Stimulated activated CD8-positive, alpha-beta memory T cell treated with anti-CD3 and anti-CD28 coated beads, Interleukin-7, amount 100 ng/mL, for 24 hours (primary cell): ENCODE data around the gene DENND2C.
A peak's percentile ranks its signal among the peaks of the same experiment; 100 is the strongest.

Experiments used
- DNase-seq: peaks from one replicate; pipeline ENCODE4 v3.0.0-alpha.2; 2020; ENCODE audit warnings: low read depth

DENND2C gene

GRCh38 chr1:114669562-114670082 lies at the start of gene DENND2C:
Gene DENND2C (minus strand): TSS chr1:114670049. CDS start chr1:114625984, 44,065 bp downstream.
- no peak for DNase-seq

- no peak for DNase-seq
Observed at GRCh38 chr1:114719424-114719787, 49.6 kb upstream of the DENND2C start.

- no peak for DNase-seq
Observed at GRCh38 chr1:114718661-114719423, 49.0 kb upstream of the DENND2C start.

- peak; percentile 96 for DNase-seq
Observed at GRCh38 chr1:114716304-114717170, 46.7 kb upstream of the DENND2C start, which contains the start of gene NRAS. Gene NRAS (minus strand): TSS chr1:114716771. CDS start chr1:114716160, 611 bp downstream.

GRCh38 chr1:114715952-114716303 lies 46.1 kb upstream of the DENND2C start:
- no peak for DNase-seq

- DNase-seq = no peak
Observed at GRCh38 chr1:114712977-114713376, 43.1 kb upstream of the DENND2C start.

GRCh38 chr1:114710360-114710759 lies 40.5 kb upstream of the DENND2C start:
- no peak for DNase-seq

GRCh38 chr1:114707604-114708003 lies 37.8 kb upstream of the DENND2C start:
- no peak for DNase-seq

GRCh38 chr1:114703242-114703641 lies 33.4 kb upstream of the DENND2C start:
- DNase-seq = no peak

GRCh38 chr1:114702737-114703136 lies 32.9 kb upstream of the DENND2C start:
- DNase-seq = no peak

GRCh38 chr1:114701931-114702330 lies 32.1 kb upstream of the DENND2C start:
- no peak for DNase-seq

GRCh38 chr1:114700036-114700600 lies 30.3 kb upstream of the DENND2C start:
- no peak for DNase-seq

- DNase-seq = no peak
Observed at GRCh38 chr1:114696810-114697209, 27.0 kb upstream of the DENND2C start.

- no peak for DNase-seq
Observed at GRCh38 chr1:114695430-114696058, 25.7 kb upstream of the DENND2C start, which contains the start of gene AMPD1. Gene AMPD1 (minus strand): TSS chr1:114695546. CDS start chr1:114695471, 75 bp downstream.

GRCh38 chr1:114694540-114695310 lies 24.9 kb upstream of the DENND2C start:
- DNase-seq = no peak

GRCh38 chr1:114692947-114693346 lies 23.1 kb upstream of the DENND2C start:
- no peak for DNase-seq

- DNase-seq = no peak
Observed at GRCh38 chr1:114691061-114691460, 21.2 kb upstream of the DENND2C start.

GRCh38 chr1:114690148-114690547 lies 20.3 kb upstream of the DENND2C start:
- DNase-seq = no peak

- no peak for DNase-seq
Observed at GRCh38 chr1:114688526-114688925, 18.7 kb upstream of the DENND2C start.

- no peak for DNase-seq
Observed at GRCh38 chr1:114685851-114686250, 16.0 kb upstream of the DENND2C start.

- no peak for DNase-seq
Observed at GRCh38 chr1:114677691-114678090, 7.8 kb upstream of the DENND2C start.
